ENCODE measurements around the gene SLC16A14.

DNA sequence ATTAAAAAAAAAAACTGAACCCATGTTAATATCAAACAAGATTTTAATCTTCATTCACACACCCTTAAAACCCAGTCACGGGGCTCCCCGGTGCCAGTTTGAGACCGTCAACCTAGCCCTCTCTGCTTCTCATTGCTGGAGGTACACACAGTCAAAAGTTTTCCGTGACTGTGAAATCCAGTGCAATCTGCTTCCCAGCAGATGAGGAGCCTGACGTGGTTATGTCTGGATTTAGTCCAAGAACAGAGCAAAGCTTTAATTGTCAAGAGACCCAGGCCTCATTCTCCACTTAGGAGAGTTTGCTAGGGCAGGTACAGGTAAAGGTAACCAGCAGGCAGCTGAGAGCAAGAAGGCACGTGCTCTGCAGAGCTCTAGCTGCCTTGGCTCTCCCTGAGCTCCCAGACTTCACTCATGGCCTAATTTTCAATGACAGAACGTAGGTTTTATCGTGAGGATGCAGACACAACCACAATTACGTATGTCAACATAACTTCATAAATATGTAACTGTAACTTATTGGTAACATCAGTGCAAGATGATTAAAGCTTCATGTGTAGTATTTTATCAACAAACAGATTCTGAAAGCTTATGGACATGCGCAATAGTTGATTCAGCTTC is 56.3 kb downstream of the SLC16A14 start:
- TF ChIP-seq POLR2AphosphoS5 (IDR thresholded peaks at IDR 0.05; ENCODE audit: low read depth, low read length), result no peak
- TF ChIP-seq POLR2A (IDR thresholded peaks at IDR 0.05; ENCODE audit: low read depth, low read length), result no peak
- no peak for TF ChIP-seq TAF1 (IDR thresholded peaks at IDR 0.05; ENCODE audit: borderline replicate concordance, low read depth, low read length)
